Neural progenitor cell (in vitro differentiated cells): ENCODE data around the gene CCDC91. TPM values are rescaled to one million over a fixed set of nuclear protein-coding genes. Genes with fewer than 3 reads are reported as not detected.

Experiments
- DNase-seq: peaks from one replicate; pipeline ENCODE4 v3.0.0-alpha.2; 2016; ENCODE audit warnings: low spot score
- H2AFZ ChIP-seq: fragments of 200-600 bp; sonication (generic); replicated peaks from 2 replicates; pipeline ENCODE4 v1.6.1; 2016; ENCODE audit warnings: antibody characterized with exemption
- H3F3A ChIP-seq: fragments of 200-600 bp; sonication (generic); 2 replicates; pipeline ENCODE4 v1.6.1; 2016; ENCODE audit warnings: antibody characterized with exemption, low read depth
- H3K27ac ChIP-seq: fragments of 200-600 bp; sonication (generic); 2 replicates; pipeline ENCODE4 v1.5.1; 2016; ENCODE audit warnings: mild to moderate bottlenecking
- H3K27me3 ChIP-seq: fragments of 200-600 bp; sonication (generic); 2 replicates; pipeline ENCODE4 v1.6.1; 2016; ENCODE audit warnings: mild to moderate bottlenecking, moderate library complexity
- H3K36me3 ChIP-seq: fragments of 200-600 bp; sonication (generic); 2 replicates; pipeline ENCODE4 v1.5.1; 2016
- H3K4me1 ChIP-seq: fragments of 200-600 bp; sonication (generic); 2 replicates; pipeline ENCODE4 v1.6.1; 2016; ENCODE audit warnings: mixed run types
- H3K4me2 ChIP-seq: fragments of 200-600 bp; sonication (generic); 2 replicates; pipeline ENCODE4 v1.6.1; 2016
- H3K4me3 ChIP-seq: fragments of 200-600 bp; sonication (generic); 2 replicates; pipeline ENCODE4 v1.5.1; 2016
- H3K79me2 ChIP-seq: fragments of 200-600 bp; sonication (generic); 2 replicates; pipeline ENCODE4 v1.6.1; 2016; ENCODE audit warnings: low read depth
- H3K9ac ChIP-seq: fragments of 200-600 bp; sonication (generic); 2 replicates; pipeline ENCODE4 v1.6.1; 2016
- H3K9me3 ChIP-seq: fragments of 200-600 bp; sonication (generic); 2 replicates; pipeline ENCODE4 v1.5.1; 2016; ENCODE audit warnings: low read depth
- H4K20me1 ChIP-seq: fragments of 200-600 bp; sonication (generic); 2 replicates; pipeline ENCODE4 v1.6.1; 2016; ENCODE audit warnings: low read depth
- H3K27ac Mint-ChIP-seq: 3 replicates; pipeline ENCODE4 v1.8.0; 2021; ENCODE audit warnings: mixed read lengths
- H3K27me3 Mint-ChIP-seq: 2 replicates; pipeline ENCODE4 v1.8.0; 2022; ENCODE audit warnings: low read depth, mild to moderate bottlenecking, inconsistent platforms, moderate library complexity, mixed read lengths; ENCODE audit not compliant: insufficient read depth
- H3K36me3 Mint-ChIP-seq: 3 replicates; pipeline ENCODE4 v1.8.0; 2021; ENCODE audit warnings: mixed read lengths
- H3K4me1 Mint-ChIP-seq: 3 replicates; pipeline ENCODE4 v1.8.0; 2021; ENCODE audit warnings: mixed read lengths
- H3K4me3 Mint-ChIP-seq: 3 replicates; pipeline ENCODE4 v1.8.0; 2021; ENCODE audit warnings: mild to moderate bottlenecking, moderate library complexity, mixed read lengths
- H3K9me3 Mint-ChIP-seq: 3 replicates; pipeline ENCODE4 v1.8.0; 2020; ENCODE audit warnings: mixed read lengths
- CTCF ChIP-seq: fragments of 200-600 bp; sonication (generic); IDR thresholded peaks from 2 replicates; pipeline ENCODE4 v1.5.1; 2017; ENCODE audit warnings: antibody characterized with exemption, mild to moderate bottlenecking
- EZH2 ChIP-seq: fragments of 200-600 bp; sonication (generic); IDR thresholded peaks from 2 replicates; pipeline ENCODE4 v1.6.1; 2017; ENCODE audit warnings: antibody characterized with exemption, mild to moderate bottlenecking, moderate library complexity
- EZH2phosphoT487 ChIP-seq: fragments of 200-600 bp; sonication (generic); IDR thresholded peaks from 2 replicates; pipeline ENCODE4 v1.6.1; 2017; ENCODE audit warnings: antibody characterized with exemption
- small RNA-seq: library from RNA; depleted of rRNA; stranded (forward); fragments of <200 nt; gene quantifications from one replicate; pipeline ENCODE3, GENCODE V24; 2015
- total RNA-seq: library from RNA; depleted of rRNA; stranded (reverse); fragments of >200 nt; gene quantifications from 2 replicates; pipeline ENCODE4 v1.2.3, GENCODE V29; 2015; ENCODE audit warnings: low replicate concordance

The CCDC91 gene
- total RNA-seq, 1 donor from 2014 or later: 35.8 TPM

GRCh38 chr12:28586481-28586880 is 396.2 kb downstream of the CCDC91 start:
- Histone ChIP-seq H2AFZ (no peak overlapping the region), H3K4me3 (no peak overlapping the region), H3K79me2 (no peaks in the 10 kb centered on the region), H3K27ac (no peak overlapping the region), H3K36me3 (no peaks in the 10 kb centered on the region), H4K20me1 (no peaks in the 10 kb centered on the region), H3K4me2 (no peak overlapping the region), H3F3A (no peaks in the 10 kb centered on the region), H3K9me3 (no peaks in the 10 kb centered on the region), H3K4me1 (no peaks in the 10 kb centered on the region), H3K27me3 (no peaks in the 10 kb centered on the region), H3K9ac (no peak overlapping the region)
- Mint-ChIP-seq H3K4me1 (no peaks in the 10 kb centered on the region), H3K36me3 (no peaks in the 10 kb centered on the region), H3K27ac (no peak overlapping the region), H3K4me3 (no peak overlapping the region), H3K27me3 (no peaks in the 10 kb centered on the region), H3K9me3 (peaks cover 5% of the 10 kb centered on the region)
- DNase-seq: no peak
- TF ChIP-seq EZH2phosphoT487: no peak
- TF ChIP-seq CTCF: no peak
- TF ChIP-seq EZH2: no peak

- TF ChIP-seq EZH2 (no peak), EZH2phosphoT487 (no peak), CTCF (no peak)
- Histone ChIP-seq H3K4me3 (no peak overlapping the region), H3K79me2 (no peaks in the 10 kb centered on the region), H3K36me3 (no peaks in the 10 kb centered on the region), H3K4me1 (no peaks in the 10 kb centered on the region), H3K27me3 (no peaks in the 10 kb centered on the region), H3F3A (no peaks in the 10 kb centered on the region), H3K27ac (no peak overlapping the region), H3K9me3 (no peaks in the 10 kb centered on the region), H4K20me1 (no peaks in the 10 kb centered on the region), H3K9ac (no peak overlapping the region), H3K4me2 (no peak overlapping the region), H2AFZ (no peak overlapping the region)
- Mint-ChIP-seq H3K4me1 (no peaks in the 10 kb centered on the region), H3K4me3 (no peak overlapping the region), H3K27ac (no peak overlapping the region), H3K27me3 (peaks cover 2% of the 10 kb centered on the region), H3K9me3 (peaks cover 13% of the 10 kb centered on the region), H3K36me3 (peaks cover 2% of the 10 kb centered on the region)
- DNase-seq: no peak
These were observed 401.6 kb downstream of the CCDC91 start for GRCh38 chr12:28591831-28592230.

Small RNAs within 50 kb of the gene (small RNA-seq; reads per million reads assigned to genes)
- gene RNA5SP355: 0.20 reads per million
- not detected for gene RNU4-54P

Other genes starting within 250 kb of the CCDC91 start
- not detected in 2 replicates for gene PTHLH, start 217.7 kb upstream of the CCDC91 start, total RNA-seq